AG10803 (cell line): Measurements from ENCODE around the gene PDE1C.
A peak's percentile ranks its signal among the peaks of the same experiment; 100 is the strongest.

Experiments used
- DNase-seq: peaks from one replicate; pipeline ENCODE4 v3.0.0; 2010; ENCODE audit warnings: low read depth
- H3K4me3 ChIP-seq: 2 replicates; pipeline ENCODE4 v1.5.1; 2011; ENCODE audit warnings: mild to moderate bottlenecking, low read length, control low read depth
- CTCF ChIP-seq: conservative IDR thresholded peaks from 2 replicates; pipeline ENCODE4 v1.5.1; 2011; ENCODE audit warnings: mild to moderate bottlenecking, low read length, control low read depth, inconsistent platforms

The PDE1C gene

GRCh38 chr7:31950091-31950755 lies 120.0 kb downstream of the PDE1C start:
- no peak for TF ChIP-seq CTCF
- peak; percentile 42 for DNase-seq
- no peak overlapping the region for H3K4me3 ChIP-seq

DNA sequence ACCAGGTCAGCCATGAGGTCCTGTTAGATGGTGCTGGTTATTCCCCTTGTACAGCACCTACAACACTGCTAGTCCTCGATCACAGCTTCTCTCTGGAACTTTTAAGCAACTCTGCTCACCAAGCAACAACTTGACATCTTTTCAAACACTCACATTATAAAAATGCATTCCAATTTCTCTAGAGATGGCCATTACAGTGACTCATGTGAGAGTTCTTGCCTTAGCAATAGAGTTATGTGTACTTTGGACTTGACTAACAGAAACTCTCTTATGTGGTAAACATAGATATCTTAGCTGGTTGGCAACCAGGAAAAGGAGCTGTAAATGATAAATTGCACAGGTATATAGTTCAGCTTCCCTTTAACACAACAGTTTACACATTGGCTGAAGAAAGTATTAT lies 122.2 kb downstream of the PDE1C start:
- DNase-seq = peak; percentile 90
- TF ChIP-seq CTCF = no peak

GRCh38 chr7:31940167-31940566 lies 130.0 kb downstream of the PDE1C start:
- DNase-seq = no peak
- H3K4me3 ChIP-seq = no peak overlapping the region
- TF ChIP-seq CTCF = no peak

More for the DNA sequence above, 122.2 kb downstream of the PDE1C start:
- H3K4me3 ChIP-seq = no peak overlapping the region

DNA sequence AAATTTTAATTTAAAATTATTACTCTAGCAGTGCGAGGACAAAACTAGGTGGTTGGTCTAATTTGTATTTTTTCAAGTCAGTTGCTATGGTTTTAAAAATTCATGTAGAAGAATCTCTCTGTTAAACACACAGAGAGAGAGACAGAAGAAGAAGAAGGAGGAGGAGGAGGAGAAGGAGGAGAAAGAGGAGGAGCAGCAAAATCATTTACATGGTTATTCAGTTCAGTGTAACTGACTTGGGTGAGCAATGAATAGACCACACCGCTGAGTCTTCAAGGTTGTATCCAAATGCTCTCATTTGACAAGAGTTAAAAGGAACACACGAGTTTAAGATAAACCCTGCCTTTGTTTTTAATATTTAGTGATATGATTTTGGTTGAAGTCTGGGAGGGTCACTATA lies 131.1 kb downstream of the PDE1C start:
- H3K4me3 ChIP-seq = no peak overlapping the region
- DNase-seq = no peak
- no peak for TF ChIP-seq CTCF

- H3K4me3 ChIP-seq = no peak overlapping the region
- TF ChIP-seq CTCF = peak; percentile 37; the same call in 1 of the 2 replicates
- DNase-seq = peak; percentile 44
Measured at GRCh38 chr7:31938650-31939049, 131.6 kb downstream of the PDE1C start.

DNA sequence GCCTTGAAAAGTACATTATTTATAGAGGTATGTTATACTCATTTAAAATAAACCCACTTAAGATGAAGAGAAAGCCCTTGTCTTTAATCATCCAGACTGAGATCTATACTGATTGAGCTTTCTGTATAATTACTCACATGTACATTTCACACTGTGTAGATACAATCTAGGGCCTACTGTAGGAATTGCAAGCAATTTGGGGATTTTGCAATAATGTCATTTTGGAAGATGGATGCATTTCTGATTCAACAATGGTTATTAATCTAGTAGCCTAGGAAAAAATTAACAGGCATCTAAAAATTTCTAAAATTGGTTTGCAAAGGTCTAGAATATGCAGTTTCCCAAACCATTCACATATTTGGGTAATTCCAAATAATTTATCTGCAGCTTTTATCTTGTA lies 132.2 kb downstream of the PDE1C start:
- no peak overlapping the region for H3K4me3 ChIP-seq
- no peak for DNase-seq
- no peak for TF ChIP-seq CTCF

- no peak overlapping the region for H3K4me3 ChIP-seq
- peak; percentile 24 for DNase-seq
- no peak for TF ChIP-seq CTCF
Measured at GRCh38 chr7:31935124-31936054, 134.8 kb downstream of the PDE1C start.
